Measurements from ENCODE around the gene DNAL1. TPM values are rescaled to one million over a fixed set of nuclear protein-coding genes. Genes with fewer than 3 reads are reported as not detected.

Gene DNAL1
- total RNA-seq, 1 experiment from 2014 or later, result 25.5 TPM

- Histone ChIP-seq H3K27me3 (ENCODE audit: insufficient read depth, low read depth) (no peaks in the 10 kb centered on the region), H3K4me3 (no peak overlapping the region), H3K4me2 (peak overlapping the region; percentile 68; the same call in 1 of the 2 replicates), H2AFZ (no peak overlapping the region), H3K9me3 (ENCODE audit: insufficient read depth, low read depth) (no peaks in the 10 kb centered on the region), H3K79me2 (ENCODE audit: low read depth) (peaks cover 33% of the 10 kb centered on the region), H3K36me3 (ENCODE audit: low read depth) (peaks cover 25% of the 10 kb centered on the region), H3K9me2 (ENCODE audit: insufficient read depth) (no peaks in the 10 kb centered on the region), H3K27ac (peak overlapping the region; percentile 88), H4K20me1 (ENCODE audit: insufficient read depth) (no peaks in the 10 kb centered on the region; the same call in 1 of the 2 replicates), H3F3A (ENCODE audit: insufficient read depth, low read depth) (peaks cover 62% of the 10 kb centered on the region), H3K4me1 (replicated peaks; ENCODE audit: insufficient read depth) (peaks cover 68% of the 10 kb centered on the region)
- ChIA-PET POLR2A (ENCODE audit: unreplicated experiment) (interaction anchor here (0.6 kb wide), 1 partner anchor 33 kb away, joined by 4 read pairs; no protein-coding TSS in a partner anchor), CTCF (interaction anchor here (0.6 kb wide), 1 partner anchor 568 kb away, joined by 3 read pairs; no protein-coding TSS in a partner anchor)
- BruUV-seq (replicated peaks), result no TSS peak
- intact Hi-C loops (cut with micrococcal nuclease; ENCODE audit: unreplicated experiment), result loop anchor here (10.0 kb wide), 1 partner anchor 309 kb away; no protein-coding TSS in a partner anchor
- TF ChIP-seq EZH2 (IDR thresholded peaks at IDR 0.05; ENCODE audit: low read depth), result no peak
- TF ChIP-seq, protein P1, sequence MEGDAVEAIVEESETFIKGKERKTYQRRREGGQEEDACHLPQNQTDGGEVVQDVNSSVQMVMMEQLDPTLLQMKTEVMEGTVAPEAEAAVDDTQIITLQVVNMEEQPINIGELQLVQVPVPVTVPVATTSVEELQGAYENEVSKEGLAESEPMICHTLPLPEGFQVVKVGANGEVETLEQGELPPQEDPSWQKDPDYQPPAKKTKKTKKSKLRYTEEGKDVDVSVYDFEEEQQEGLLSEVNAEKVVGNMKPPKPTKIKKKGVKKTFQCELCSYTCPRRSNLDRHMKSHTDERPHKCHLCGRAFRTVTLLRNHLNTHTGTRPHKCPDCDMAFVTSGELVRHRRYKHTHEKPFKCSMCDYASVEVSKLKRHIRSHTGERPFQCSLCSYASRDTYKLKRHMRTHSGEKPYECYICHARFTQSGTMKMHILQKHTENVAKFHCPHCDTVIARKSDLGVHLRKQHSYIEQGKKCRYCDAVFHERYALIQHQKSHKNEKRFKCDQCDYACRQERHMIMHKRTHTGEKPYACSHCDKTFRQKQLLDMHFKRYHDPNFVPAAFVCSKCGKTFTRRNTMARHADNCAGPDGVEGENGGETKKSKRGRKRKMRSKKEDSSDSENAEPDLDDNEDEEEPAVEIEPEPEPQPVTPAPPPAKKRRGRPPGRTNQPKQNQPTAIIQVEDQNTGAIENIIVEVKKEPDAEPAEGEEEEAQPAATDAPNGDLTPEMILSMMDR (conservative IDR thresholded peaks at IDR 0.05), result no peak
- DNase-seq, result no peak
These were observed 81.5 kb downstream of the DNAL1 start for GRCh38 chr14:73726025-73726961.

GRCh38 chr14:73727166-73727565 is 82.4 kb downstream of the DNAL1 start:
- DNase-seq, result no peak
- Histone ChIP-seq H4K20me1 (ENCODE audit: insufficient read depth) (no peaks in the 10 kb centered on the region; the same call in 1 of the 2 replicates), H3F3A (ENCODE audit: insufficient read depth, low read depth) (peaks cover 54% of the 10 kb centered on the region), H3K79me2 (ENCODE audit: low read depth) (peaks cover 30% of the 10 kb centered on the region), H3K9me2 (ENCODE audit: insufficient read depth) (no peaks in the 10 kb centered on the region), H3K27me3 (ENCODE audit: insufficient read depth, low read depth) (no peaks in the 10 kb centered on the region), H2AFZ (no peak overlapping the region), H3K4me3 (no peak overlapping the region), H3K9me3 (ENCODE audit: insufficient read depth, low read depth) (no peaks in the 10 kb centered on the region), H3K36me3 (ENCODE audit: low read depth) (peaks cover 16% of the 10 kb centered on the region), H3K27ac (no peak overlapping the region), H3K4me2 (no peak overlapping the region), H3K4me1 (replicated peaks; ENCODE audit: insufficient read depth) (peaks cover 68% of the 10 kb centered on the region)
- POLR2A ChIA-PET (ENCODE audit: unreplicated experiment), result interaction anchor here (0.6 kb wide), 1 partner anchor 10 kb away, joined by 6 read pairs; no protein-coding TSS in a partner anchor
- BruUV-seq (replicated peaks), result no TSS peak
- CTCF ChIA-PET, result interaction anchor here (1.1 kb wide), 1 partner anchor 96 kb away, joined by 3 read pairs; no protein-coding TSS in a partner anchor
- intact Hi-C loops (cut with micrococcal nuclease; ENCODE audit: unreplicated experiment), result loop anchor here (10.0 kb wide), 1 partner anchor 308 kb away; no protein-coding TSS in a partner anchor
- no peak for TF ChIP-seq EZH2 (IDR thresholded peaks at IDR 0.05; ENCODE audit: low read depth)
- TF ChIP-seq, protein P1 (conservative IDR thresholded peaks at IDR 0.05), result no peak

DNA sequence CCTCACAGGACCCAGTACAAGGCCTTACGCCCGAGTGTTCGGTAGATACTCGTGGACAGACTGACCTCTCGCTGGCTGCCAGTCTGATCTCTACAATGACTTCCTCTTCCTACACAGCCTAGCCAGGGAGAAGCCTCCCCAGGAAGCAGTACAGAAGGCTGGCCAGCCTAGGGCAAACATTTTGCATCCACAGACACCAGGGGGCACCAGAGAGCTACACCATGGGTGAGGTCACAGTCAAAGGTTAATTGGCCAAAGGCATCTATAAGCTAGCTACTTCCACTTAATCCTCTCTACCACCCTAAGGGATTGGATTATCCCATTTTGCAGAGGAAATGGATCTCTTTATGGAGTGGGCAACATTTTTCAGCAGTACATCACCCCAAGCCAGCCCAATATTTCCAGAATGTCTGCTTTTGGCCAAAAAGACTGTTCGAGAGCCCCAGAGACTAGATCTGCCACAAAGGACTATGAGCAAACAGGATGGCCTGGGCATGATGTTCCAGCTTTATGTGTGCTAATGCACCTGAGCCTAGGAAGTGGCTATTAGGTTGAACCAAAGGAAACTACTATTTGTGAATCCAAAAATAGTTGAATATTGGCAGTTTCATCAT is 84.0 kb downstream of the DNAL1 start:
- H3K36me3 ChIP-seq (ENCODE audit: low read depth), result peaks cover 12% of the 10 kb centered on the region; the same call in 1 of the 2 replicates

More for the DNA sequence above, 84.0 kb downstream of the DNAL1 start:
- ChIA-PET POLR2A (ENCODE audit: unreplicated experiment) (interaction anchor here (0.6 to 0.7 kb wide), 6 partner anchors 12 to 684 kb away, joined by 3 to 18 read pairs (median 4); partner anchors contain the start of gene ZNF410), CTCF (interaction anchor here (0.6 to 1.5 kb wide), 13 partner anchors 12 to 319 kb away, joined by 3 to 12 read pairs (median 3); no protein-coding TSS in a partner anchor)
- TF ChIP-seq, protein P1 (conservative IDR thresholded peaks at IDR 0.05), result peak; percentile 94
- no peak for TF ChIP-seq EZH2 (IDR thresholded peaks at IDR 0.05; ENCODE audit: low read depth)
- DNase-seq, result peak; percentile 66 to 87
- Histone ChIP-seq H3K9me2 (ENCODE audit: insufficient read depth) (no peaks in the 10 kb centered on the region), H3F3A (ENCODE audit: insufficient read depth, low read depth) (peaks cover 39% of the 10 kb centered on the region), H3K4me1 (replicated peaks; ENCODE audit: insufficient read depth) (peaks cover 56% of the 10 kb centered on the region), H3K4me3 (no peak overlapping the region), H3K27me3 (ENCODE audit: insufficient read depth, low read depth) (no peaks in the 10 kb centered on the region), H3K27ac (0 out of 2 replicates have a peak overlapping the region, but pooled peaks have one; percentile 30), H2AFZ (no peak overlapping the region), H3K4me2 (peak overlapping the region; percentile 58), H3K9me3 (ENCODE audit: insufficient read depth, low read depth) (no peaks in the 10 kb centered on the region), H3K79me2 (ENCODE audit: low read depth) (peaks cover 22% of the 10 kb centered on the region; the same call in 1 of the 2 replicates), H4K20me1 (ENCODE audit: insufficient read depth) (no peaks in the 10 kb centered on the region; the same call in 1 of the 2 replicates)
- no TSS peak for BruUV-seq (replicated peaks)
- intact Hi-C loops (cut with micrococcal nuclease; ENCODE audit: unreplicated experiment), result loop anchor here (1.0 to 10.0 kb wide), 4 partner anchors 30 to 306 kb away; no protein-coding TSS in a partner anchor

All from PC-9 (cell line).